Measurements from ENCODE around the gene EOGT.

EOGT gene

DNA sequence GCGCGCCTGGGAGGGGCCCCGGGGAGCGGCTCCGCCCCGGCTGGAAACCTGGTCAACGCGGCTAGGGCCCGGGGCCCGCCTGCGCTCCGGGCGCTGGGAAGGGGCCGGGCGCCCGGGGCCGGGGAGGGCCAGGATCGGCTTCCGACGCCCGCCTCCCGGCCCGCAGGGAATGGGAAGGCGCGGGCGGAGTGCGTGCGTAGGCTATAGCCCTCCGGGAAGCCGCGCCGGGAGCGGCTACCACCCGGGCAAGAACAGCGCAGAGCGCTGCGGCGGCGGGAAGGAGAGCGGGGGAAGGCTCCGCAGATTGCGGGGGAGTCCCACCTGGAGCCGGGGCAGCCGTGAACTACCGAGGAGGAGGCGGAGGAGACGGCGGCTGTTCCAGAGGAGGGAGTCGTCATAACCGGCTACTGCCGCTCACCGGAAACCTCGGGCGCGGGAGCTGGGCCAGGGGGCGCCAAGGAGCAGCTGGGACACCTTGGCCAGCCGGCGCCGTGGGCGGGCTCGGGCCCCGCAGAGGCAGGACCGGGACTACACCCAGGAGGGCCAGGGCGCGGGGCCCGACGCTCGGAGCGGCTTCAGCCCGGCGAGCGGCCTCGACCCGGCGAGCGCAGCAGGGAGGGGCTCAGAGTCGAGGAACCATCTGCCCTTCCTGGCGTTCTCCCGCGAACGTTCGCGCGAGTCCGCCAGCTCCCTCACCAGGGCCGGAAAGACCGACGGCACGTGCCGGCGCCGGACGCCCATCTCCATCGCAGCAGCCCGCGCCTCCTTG, at the start of gene EOGT:
Gene EOGT, minus strand, starts transcription at position 432 of the 769 bp plus-strand sequence. CDS start 3,838 bp downstream, outside the sequence.
- peak; percentile 89 for DNase-seq (ENCODE audit: extremely low read depth, insufficient read length)

DNA sequence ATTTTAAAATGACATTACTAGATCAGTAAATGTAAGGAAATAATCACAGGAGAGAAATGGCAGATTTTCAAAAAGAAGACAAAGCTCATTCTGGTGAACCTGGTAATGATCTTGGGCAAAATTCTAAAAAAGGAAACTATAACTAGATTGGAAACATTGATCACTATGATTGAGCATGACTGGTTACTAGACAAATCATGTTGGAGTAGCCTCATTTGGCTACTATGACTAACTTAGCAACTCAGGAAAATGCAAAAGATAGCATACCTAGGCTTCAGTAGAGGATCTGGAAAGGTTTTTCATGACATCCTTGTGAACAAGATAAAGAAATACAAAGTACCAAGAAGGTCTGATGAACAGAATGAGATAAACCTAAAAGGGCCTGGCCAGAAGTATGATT, 46.2 kb upstream of the EOGT start:
- TF ChIP-seq, protein P1, sequence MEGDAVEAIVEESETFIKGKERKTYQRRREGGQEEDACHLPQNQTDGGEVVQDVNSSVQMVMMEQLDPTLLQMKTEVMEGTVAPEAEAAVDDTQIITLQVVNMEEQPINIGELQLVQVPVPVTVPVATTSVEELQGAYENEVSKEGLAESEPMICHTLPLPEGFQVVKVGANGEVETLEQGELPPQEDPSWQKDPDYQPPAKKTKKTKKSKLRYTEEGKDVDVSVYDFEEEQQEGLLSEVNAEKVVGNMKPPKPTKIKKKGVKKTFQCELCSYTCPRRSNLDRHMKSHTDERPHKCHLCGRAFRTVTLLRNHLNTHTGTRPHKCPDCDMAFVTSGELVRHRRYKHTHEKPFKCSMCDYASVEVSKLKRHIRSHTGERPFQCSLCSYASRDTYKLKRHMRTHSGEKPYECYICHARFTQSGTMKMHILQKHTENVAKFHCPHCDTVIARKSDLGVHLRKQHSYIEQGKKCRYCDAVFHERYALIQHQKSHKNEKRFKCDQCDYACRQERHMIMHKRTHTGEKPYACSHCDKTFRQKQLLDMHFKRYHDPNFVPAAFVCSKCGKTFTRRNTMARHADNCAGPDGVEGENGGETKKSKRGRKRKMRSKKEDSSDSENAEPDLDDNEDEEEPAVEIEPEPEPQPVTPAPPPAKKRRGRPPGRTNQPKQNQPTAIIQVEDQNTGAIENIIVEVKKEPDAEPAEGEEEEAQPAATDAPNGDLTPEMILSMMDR (IDR thresholded peaks at IDR 0.05; ENCODE audit: insufficient read depth, low read length, poor library complexity, severe bottlenecking) = no peak
- H3K36me3 ChIP-seq (ENCODE audit: control insufficient read depth, insufficient read depth, low read length) = peaks cover 4% of the 10 kb centered on the region
- no peak for DNase-seq (ENCODE audit: extremely low read depth, insufficient read length)

More for the DNA sequence above, at the start of gene EOGT:
- H3K36me3 ChIP-seq (ENCODE audit: control insufficient read depth, insufficient read depth, low read length) = peaks cover 2% of the 10 kb centered on the region
- H3K27me3 ChIP-seq (replicated peaks; ENCODE audit: control insufficient read depth, insufficient read depth, low read length) = no peaks in the 10 kb centered on the region
- TF ChIP-seq, protein P1 (IDR thresholded peaks at IDR 0.05; ENCODE audit: insufficient read depth, low read length, poor library complexity, severe bottlenecking) = peak; percentile 62
- peak within 1 kb of the TSS; percentile 86 for H3K4me3 ChIP-seq (replicated peaks; ENCODE audit: low read depth, low read length)

DNA sequence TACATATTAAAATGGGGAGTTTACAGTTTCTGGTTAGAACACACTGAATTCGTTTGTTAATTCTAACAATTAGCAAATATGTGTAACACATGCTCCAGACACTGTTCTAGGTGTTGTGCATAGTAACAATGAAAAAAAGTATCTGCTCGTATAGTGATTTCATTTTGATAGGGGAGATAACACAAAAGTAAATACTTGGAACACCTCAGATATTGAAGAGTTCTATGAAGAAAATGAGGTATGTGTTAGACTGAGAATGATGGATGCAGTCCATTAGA, 45.4 kb upstream of the EOGT start:
- H3K4me3 ChIP-seq (replicated peaks; ENCODE audit: low read depth, low read length) = no peak overlapping the region
- TF ChIP-seq, protein P1 (IDR thresholded peaks at IDR 0.05; ENCODE audit: insufficient read depth, low read length, poor library complexity, severe bottlenecking) = no peak
- H3K27me3 ChIP-seq (replicated peaks; ENCODE audit: control insufficient read depth, insufficient read depth, low read length) = no peaks in the 10 kb centered on the region
- H3K36me3 ChIP-seq (ENCODE audit: control insufficient read depth, insufficient read depth, low read length) = peaks cover 4% of the 10 kb centered on the region
- DNase-seq (ENCODE audit: extremely low read depth, insufficient read length) = no peak

More for the DNA sequence above, 46.2 kb upstream of the EOGT start:
- H3K27me3 ChIP-seq (replicated peaks; ENCODE audit: control insufficient read depth, insufficient read depth, low read length) = no peaks in the 10 kb centered on the region
- H3K4me3 ChIP-seq (replicated peaks; ENCODE audit: low read depth, low read length) = no peak overlapping the region

DNA sequence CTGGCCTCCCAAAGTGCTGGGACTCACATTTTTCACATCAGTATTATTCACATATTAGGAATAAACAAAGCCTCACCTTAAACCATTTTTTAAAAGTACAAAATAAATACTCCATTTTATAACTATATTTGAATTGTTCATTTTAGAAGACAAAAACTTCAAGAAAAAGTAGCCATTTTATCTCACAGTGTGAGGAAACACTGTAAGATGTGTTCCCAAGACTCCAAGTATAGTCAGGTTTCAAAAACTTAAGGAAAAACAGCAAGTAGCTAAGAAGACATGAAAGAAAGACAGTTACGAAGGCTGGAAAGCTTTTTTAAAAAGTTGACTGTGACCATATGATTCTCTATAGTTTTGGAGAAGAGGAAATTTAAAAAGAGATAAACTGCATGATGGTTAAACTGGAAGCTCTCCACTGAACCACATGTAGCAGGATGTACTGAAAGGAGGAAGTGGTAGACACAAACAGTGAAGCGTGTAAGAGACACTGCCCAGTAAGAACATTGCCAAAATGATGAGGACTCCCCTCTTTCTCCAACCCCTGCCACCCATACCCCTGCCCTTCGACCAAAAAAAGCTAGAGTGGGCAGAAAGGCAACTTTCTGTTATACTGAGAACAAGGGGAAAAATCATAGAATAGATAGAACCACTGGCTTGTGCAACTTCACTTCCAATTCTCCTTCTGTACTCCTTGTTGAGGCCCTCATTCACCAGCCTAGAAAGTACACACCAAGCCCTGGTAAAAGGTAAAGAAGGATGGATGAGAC, 44.9 kb upstream of the EOGT start:
- H3K4me3 ChIP-seq (replicated peaks; ENCODE audit: low read depth, low read length) = no peak overlapping the region
- TF ChIP-seq, protein P1 (IDR thresholded peaks at IDR 0.05; ENCODE audit: insufficient read depth, low read length, poor library complexity, severe bottlenecking) = no peak
- DNase-seq (ENCODE audit: extremely low read depth, insufficient read length) = no peak
- H3K27me3 ChIP-seq (replicated peaks; ENCODE audit: control insufficient read depth, insufficient read depth, low read length) = no peaks in the 10 kb centered on the region
- H3K36me3 ChIP-seq (ENCODE audit: control insufficient read depth, insufficient read depth, low read length) = peaks cover 4% of the 10 kb centered on the region

DNA sequence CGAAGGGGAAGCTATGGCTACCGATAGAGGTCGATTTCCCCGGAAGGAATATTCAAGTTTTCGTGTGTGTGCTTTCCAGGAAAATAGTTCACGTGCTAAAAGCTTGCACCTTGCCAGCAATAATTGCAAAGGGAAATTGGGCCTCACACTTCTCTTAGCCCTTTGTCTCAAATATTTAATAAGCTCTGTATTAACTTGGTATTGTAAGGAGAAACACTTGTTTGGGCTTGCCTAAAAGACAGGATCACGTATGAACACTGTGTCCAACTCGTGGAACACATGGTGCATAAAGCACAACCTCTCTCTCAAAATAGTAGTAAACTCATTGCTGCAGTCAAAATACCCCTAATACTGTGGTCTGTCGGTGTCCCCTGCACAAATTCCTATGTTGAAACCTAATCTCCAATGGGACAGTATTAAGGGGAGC, 39.0 kb upstream of the EOGT start:
- H3K36me3 ChIP-seq (ENCODE audit: control insufficient read depth, insufficient read depth, low read length) = peaks cover 4% of the 10 kb centered on the region
- TF ChIP-seq, protein P1 (IDR thresholded peaks at IDR 0.05; ENCODE audit: insufficient read depth, low read length, poor library complexity, severe bottlenecking) = no peak
- no peaks in the 10 kb centered on the region for H3K27me3 ChIP-seq (replicated peaks; ENCODE audit: control insufficient read depth, insufficient read depth, low read length)
- DNase-seq (ENCODE audit: extremely low read depth, insufficient read length) = no peak
- peak overlapping the region; percentile 49 for H3K4me3 ChIP-seq (replicated peaks; ENCODE audit: low read depth, low read length)
